K562 (cell line): ENCODE results near the gene CRCP.
"Not testable (repeated sequence)": the region's sequence is repeated elsewhere in the genome, so short reads cannot be mapped to it uniquely, and the experiment has no call there.

Source experiments
- HMG20B ChIP-seq: fragments of 250-450 bp; sonication (Bioruptor Pico); IDR thresholded peaks from 2 replicates; pipeline ENCODE4 v1.5.0; 2021; ENCODE audit warnings: mild to moderate bottlenecking
- LEF1 ChIP-seq: fragments of 450-650 bp; IDR thresholded peaks from 2 replicates; pipeline ENCODE4 v1.6.1; 2016; ENCODE audit warnings: mild to moderate bottlenecking
- NRF1 ChIP-seq, 2 experiments: fragments of 450-650 bp; IDR thresholded peaks in 1 of 2; conservative IDR thresholded peaks in 1 of 2; 2 replicates each; pipeline ENCODE4 v1.6.1; 2014; ENCODE audit warnings: mild to moderate bottlenecking in 2 of 2
- SIN3A ChIP-seq, 2 experiments: fragments of 150-350 bp in 1 of 2; IDR thresholded peaks; 2 replicates each; pipeline ENCODE4 v1.6.1; 2011 to 2016; ENCODE audit warnings: borderline replicate concordance in 2 of 2, low read depth in 2 of 2, low read length in 2 of 2, mild to moderate bottlenecking in 2 of 2, moderate library complexity in 2 of 2; ENCODE audit not compliant: control insufficient read depth in 1 of 2
- TBL1XR1 ChIP-seq, 2 experiments: IDR thresholded peaks; 2 replicates each; pipeline ENCODE4 v1.6.1; 2012; ENCODE audit warnings: improper control_type of control experiment in 2 of 2, low read length in 2 of 2, mild to moderate bottlenecking in 1 of 2
- TEAD2 ChIP-seq: fragments of 450-650 bp; IDR thresholded peaks from 2 replicates; pipeline ENCODE4 v1.6.1; 2016; ENCODE audit warnings: missing genetic modification characterization, control low read depth, missing compliant biosample characterization
- ZKSCAN8 ChIP-seq: fragments of 200-800 bp; sonication (Bioruptor generic); IDR thresholded peaks from 2 replicates; pipeline ENCODE4 v1.6.1; 2016; ENCODE audit warnings: missing genetic modification characterization, missing compliant biosample characterization
- ZNF212 ChIP-seq: fragments of 450-650 bp; formaldehyde crosslinking; IDR thresholded peaks from 2 replicates; pipeline ENCODE4 v1.4.0; 2020; ENCODE audit warnings: mild to moderate bottlenecking
- ZNF280A ChIP-seq: fragments of 450-650 bp; IDR thresholded peaks from 2 replicates; pipeline ENCODE4 v1.6.1; 2018; ENCODE audit warnings: mild to moderate bottlenecking, low read depth; ENCODE audit not compliant: partially characterized antibody
- ZNF3 ChIP-seq: fragments of 250-450 bp; sonication (Bioruptor Pico); IDR thresholded peaks from 2 replicates; pipeline ENCODE4 v1.5.0; 2021; ENCODE audit warnings: mild to moderate bottlenecking, moderate library complexity

GRCh38 chr7:66103994-66104393, 10.7 kb upstream of the CRCP start:
- not testable (repeated sequence) for TF ChIP-seq ZNF280A; TBL1XR1 (IDR thresholded peaks at IDR 0.05; ENCODE audit: low read length in 2 of 2); LEF1; NRF1 (conservative IDR thresholded peaks at IDR 0.05 in 1 of 2, IDR thresholded peaks at IDR 0.05 in 1 of 2); HMG20B (CRISPR knock-in tag); ZNF212 (CRISPR knock-in tag); ZKSCAN8 (CRISPR knock-in tag); ZNF3 (CRISPR knock-in tag); TEAD2; SIN3A (IDR thresholded peaks at IDR 0.05; ENCODE audit: borderline replicate concordance in 2 of 2, control insufficient read depth in 1 of 2, low read depth in 2 of 2, low read length in 2 of 2)
